Stomach (tissue), 4 donors: ENCODE measurements around the gene EBI3.

ENCODE experiments used
- POLR2A ChIP-seq, 4 donors: fragments of 450-650 bp; IDR thresholded peaks; one replicate each; pipeline ENCODE4 v1.6.1; 2016; ENCODE audit warnings: antibody characterized with exemption in 4 of 4, control low read depth in 2 of 4, mild to moderate bottlenecking in 1 of 4, moderate library complexity in 1 of 4
- POLR2AphosphoS5 ChIP-seq, 3 donors: sonication (generic); formaldehyde crosslinking; IDR thresholded peaks; one replicate each; pipeline ENCODE4 v1.6.1; 2016; ENCODE audit warnings: antibody characterized with exemption in 3 of 3

- TF ChIP-seq POLR2AphosphoS5 (IDR thresholded peaks at IDR 0.05) (no peak), POLR2A (IDR thresholded peaks at IDR 0.05) (no peak)
Measured at GRCh38 chr19:4260613-4261191, 31.4 kb downstream of the EBI3 start.
